Measurements from ENCODE around the gene DNAAF5. TPM values are rescaled to one million over a fixed set of nuclear protein-coding genes. Genes with fewer than 3 reads are reported as not detected.

The DNAAF5 gene
- total and polyA plus RNA-seq, 8 donors: 6.7 to 210 (median 22.4) TPM

- H3K4me3 ChIP-seq: peak within 1 kb of the TSS; percentile 3 to 22 (median 16)
- whole genome bisulfite sequencing, 5 donors: 44 to 59% (median 50%) methylated on average over 24 of the region's 24 CpGs
- TF ChIP-seq EP300 (IDR thresholded peaks at IDR 0.05) (no peak), POLR2AphosphoS5 (IDR thresholded peaks at IDR 0.05) (peak in 1 of 3 donors; percentile 18)
- no peaks in the 10 kb centered on the region for H3K9me3 ChIP-seq
- intact Hi-C loops (cut with DNase I; ENCODE audit: low total_unique reads): no loop called here
- peaks cover 66 to 90% (median 86%) of the 10 kb centered on the region in 4 donors for H3K4me1 ChIP-seq
- peaks cover 0 to 15% (median 9%) of the 10 kb centered on the region in 4 donors for H3K36me3 ChIP-seq
- DNase-seq: peak in 1 of 2 donors; percentile 87
- H3K27ac ChIP-seq: peak within 1 kb of the TSS; percentile 85 to 94 (median 89)
- H3K27me3 ChIP-seq: no peaks in the 10 kb centered on the region
These were observed 105.9 kb downstream of the DNAAF5 start, which contains the start of gene SUN1 for GRCh38 chr7:832167-832967. Gene SUN1, plus strand, starts transcription at chr7:832476. Its CDS starts 49 bp downstream, at chr7:832525.

GRCh38 chr7:832968-833424 is 106.5 kb downstream of the DNAAF5 start:
- peak in 1 of 2 donors; percentile 49 for DNase-seq
- intact Hi-C loops (cut with DNase I; ENCODE audit: low total_unique reads): no loop called here
- no peak for TF ChIP-seq CTCF (IDR thresholded peaks at IDR 0.05)
- no peak for TF ChIP-seq POLR2A (IDR thresholded peaks at IDR 0.05)
- TF ChIP-seq POLR2AphosphoS5 (IDR thresholded peaks at IDR 0.05): no peak
- TF ChIP-seq EP300 (IDR thresholded peaks at IDR 0.05): no peak
- peak overlapping the region in 1 of 4 donors; percentile 16 for H3K4me3 ChIP-seq
- 61 to 84% (median 68%) methylated on average over 15 of the region's 15 CpGs for WGBS, 5 donors
- no peaks in the 10 kb centered on the region for H3K9me3 ChIP-seq
- no peaks in the 10 kb centered on the region for H3K27me3 ChIP-seq
- peaks cover 66 to 92% (median 88%) of the 10 kb centered on the region in 4 donors for H3K4me1 ChIP-seq
- peaks cover 0 to 20% (median 9%) of the 10 kb centered on the region in 4 donors for H3K36me3 ChIP-seq
- peak overlapping the region; percentile 67 to 94 (median 88) for H3K27ac ChIP-seq

- DNase-seq: no peak
- peaks cover 66 to 97% (median 86%) of the 10 kb centered on the region in 4 donors for H3K4me1 ChIP-seq
These were observed 107.2 kb downstream of the DNAAF5 start for GRCh38 chr7:833601-834258.

GRCh38 chr7:834277-834676 is 107.8 kb downstream of the DNAAF5 start:
- Histone ChIP-seq H3K27ac (peak overlapping the region in 4 of 5 donors; percentile 85 to 94 (median 90)), H3K27me3 (no peaks in the 10 kb centered on the region), H3K9me3 (no peaks in the 10 kb centered on the region), H3K4me1 (peaks cover 60 to 92% (median 83%) of the 10 kb centered on the region in 4 donors), H3K36me3 (peaks cover 6 to 32% (median 19%) of the 10 kb centered on the region in 4 donors), H3K4me3 (no peak overlapping the region)
- TF ChIP-seq EP300 (IDR thresholded peaks at IDR 0.05): no peak
- no peak for DNase-seq
- intact Hi-C loops (cut with DNase I; ENCODE audit: low total_unique reads): no loop called here
- 89 to 97% (median 91%) methylated on average over 9 to 12 of the region's 12 CpGs for WGBS, 5 donors

More at GRCh38 chr7:833601-834258, 107.2 kb downstream of the DNAAF5 start:
- no peak for TF ChIP-seq POLR2AphosphoS5 (IDR thresholded peaks at IDR 0.05)
- TF ChIP-seq POLR2A (IDR thresholded peaks at IDR 0.05): no peak
- no peak for TF ChIP-seq CTCF (IDR thresholded peaks at IDR 0.05)
- no peaks in the 10 kb centered on the region for H3K9me3 ChIP-seq
- peaks cover under 1 to 26% (median 14%) of the 10 kb centered on the region in 4 donors for H3K36me3 ChIP-seq
- peak overlapping the region in 4 of 5 donors; percentile 85 to 94 (median 90) for H3K27ac ChIP-seq
- no peak overlapping the region for H3K4me3 ChIP-seq
- intact Hi-C loops (cut with DNase I; ENCODE audit: low total_unique reads): no loop called here
- 74 to 89% (median 83%) methylated on average over 8 of the region's 8 CpGs for WGBS, 5 donors
- no peaks in the 10 kb centered on the region for H3K27me3 ChIP-seq

GRCh38 chr7:835021-835420 is 108.5 kb downstream of the DNAAF5 start:
- TF ChIP-seq POLR2A (IDR thresholded peaks at IDR 0.05): no peak
- TF ChIP-seq POLR2AphosphoS5 (IDR thresholded peaks at IDR 0.05): no peak
- no peak for TF ChIP-seq CTCF (IDR thresholded peaks at IDR 0.05)
- TF ChIP-seq EP300 (IDR thresholded peaks at IDR 0.05): no peak
- H3K27ac ChIP-seq: peak overlapping the region in 4 of 5 donors; percentile 85 to 93 (median 86)
- peaks cover 53 to 84% (median 76%) of the 10 kb centered on the region in 4 donors for H3K4me1 ChIP-seq
- no peak overlapping the region for H3K4me3 ChIP-seq
- intact Hi-C loops (cut with DNase I; ENCODE audit: low total_unique reads): no loop called here
- WGBS, 5 donors: 90 to 96% (median 95%) methylated on average over 12 of the region's 12 CpGs
- no peaks in the 10 kb centered on the region for H3K27me3 ChIP-seq
- no peaks in the 10 kb centered on the region for H3K9me3 ChIP-seq
- peaks cover 12 to 37% (median 26%) of the 10 kb centered on the region in 4 donors for H3K36me3 ChIP-seq
- no peak for DNase-seq
